NCI-H460 (cell line): Measurements from ENCODE around the gene IGLL5. TPM values are rescaled to one million over a fixed set of nuclear protein-coding genes. Genes with fewer than 3 reads are reported as not detected.
"Not testable (repeated sequence)": the region's sequence is repeated elsewhere in the genome, so short reads cannot be mapped to it uniquely, and the experiment has no call there.

ENCODE experiments used
- DNase-seq: peaks from one replicate; pipeline ENCODE4 v3.0.0-alpha.2; 2016; ENCODE audit warnings: low read depth; ENCODE audit errors: extremely low read depth
- total RNA-seq: library from RNA; depleted of rRNA; stranded (reverse); fragments of >200 nt; shearing (Covaris generic); gene quantifications from 2 replicates; pipeline ENCODE4 v1.2.3, GENCODE V29; 2014

Gene IGLL5
- total RNA-seq, 1 experiment from 2014 or later = not detected

DNA sequence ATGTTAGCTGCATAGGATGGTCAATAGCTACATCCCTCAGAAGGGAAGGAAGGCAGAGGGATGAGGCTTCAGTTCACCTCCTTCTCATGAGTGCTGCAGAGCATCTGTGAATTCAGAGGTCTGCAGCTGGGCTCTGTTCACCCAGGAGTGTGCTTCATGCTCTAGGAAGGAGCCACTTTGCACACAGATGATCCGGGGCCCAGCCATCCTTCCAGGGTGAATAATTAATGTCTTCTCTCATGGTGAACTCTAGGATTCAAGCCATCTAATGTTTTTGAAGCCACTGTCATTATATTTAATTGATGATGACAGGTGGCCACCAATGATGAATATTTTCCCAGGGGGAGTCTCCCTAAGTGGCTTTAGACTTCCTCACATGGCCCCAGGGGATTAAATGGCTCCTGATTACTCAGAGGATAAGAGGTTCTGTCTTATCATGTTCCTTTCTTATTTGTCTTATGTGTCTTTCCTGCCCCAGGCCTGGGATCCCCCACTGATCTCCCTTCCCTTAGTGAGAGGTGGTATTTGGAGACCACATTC is 10.9 kb downstream of the IGLL5 start:
- DNase-seq = not testable (repeated sequence)

DNA sequence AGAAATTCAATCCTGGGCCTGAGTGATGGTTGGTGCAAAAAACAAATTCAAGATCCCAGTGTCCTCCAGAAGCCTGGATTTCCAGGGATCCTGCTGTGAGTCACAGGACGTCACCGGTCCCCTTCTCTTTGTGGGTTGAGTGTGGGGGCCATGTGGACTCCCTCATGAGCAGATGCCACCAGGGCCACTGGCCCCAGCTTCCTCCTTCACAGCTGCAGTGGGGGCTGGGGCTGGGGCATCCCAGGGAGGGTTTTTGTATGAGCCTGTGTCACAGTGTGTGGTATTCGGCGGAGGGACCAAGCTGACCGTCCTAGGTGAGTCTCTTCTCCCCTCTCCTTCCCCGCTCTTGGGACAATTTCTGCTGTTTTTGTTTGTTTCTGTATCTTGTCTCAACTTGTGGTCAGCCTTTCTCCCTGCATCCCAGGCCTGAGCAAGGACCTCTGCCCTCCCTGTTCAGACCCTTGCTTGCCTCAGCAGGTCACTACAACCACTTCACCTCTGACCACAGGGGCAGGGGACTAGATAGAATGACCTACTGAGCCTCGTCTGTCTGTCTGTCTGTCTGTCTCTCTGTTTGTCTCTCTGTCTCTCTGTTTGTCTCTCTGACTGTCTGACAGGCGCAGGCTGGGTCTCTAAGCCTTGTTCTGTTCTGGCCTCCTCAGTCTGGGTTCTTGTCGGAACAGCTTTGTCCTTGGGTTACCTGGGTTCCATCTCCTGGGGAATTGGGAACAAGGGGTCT is 11.9 kb downstream of the IGLL5 start:
- not testable (repeated sequence) for DNase-seq

DNA sequence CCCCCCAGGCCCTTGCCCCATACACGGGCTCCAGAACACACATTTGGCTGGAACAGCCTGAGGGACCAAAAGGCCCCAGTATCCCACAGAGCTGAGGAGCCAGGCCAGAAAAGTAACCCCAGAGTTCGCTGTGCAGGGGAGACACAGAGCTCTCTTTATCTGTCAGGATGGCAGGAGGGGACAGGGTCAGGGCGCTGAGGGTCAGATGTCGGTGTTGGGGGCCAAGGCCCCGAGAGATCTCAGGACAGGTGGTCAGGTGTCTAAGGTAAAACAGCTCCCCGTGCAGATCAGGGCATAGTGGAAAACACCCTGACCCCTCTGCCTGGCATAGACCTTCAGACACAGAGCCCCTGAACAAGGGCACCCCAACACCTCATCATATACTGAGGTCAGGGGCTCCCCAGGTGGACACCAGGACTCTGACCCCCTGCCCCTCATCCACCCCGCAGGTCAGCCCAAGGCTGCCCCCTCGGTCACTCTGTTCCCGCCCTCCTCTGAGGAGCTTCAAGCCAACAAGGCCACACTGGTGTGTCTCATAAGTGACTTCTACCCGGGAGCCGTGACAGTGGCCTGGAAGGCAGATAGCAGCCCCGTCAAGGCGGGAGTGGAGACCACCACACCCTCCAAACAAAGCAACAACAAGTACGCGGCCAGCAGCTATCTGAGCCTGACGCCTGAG is 13.1 kb downstream of the IGLL5 start:
- DNase-seq = not testable (repeated sequence)

GRCh38 chr22:22901578-22902218 is 14.1 kb downstream of the IGLL5 start:
- no peak for DNase-seq

GRCh38 chr22:22902247-22903001 is 14.8 kb downstream of the IGLL5 start:
- DNase-seq = no peak

DNA sequence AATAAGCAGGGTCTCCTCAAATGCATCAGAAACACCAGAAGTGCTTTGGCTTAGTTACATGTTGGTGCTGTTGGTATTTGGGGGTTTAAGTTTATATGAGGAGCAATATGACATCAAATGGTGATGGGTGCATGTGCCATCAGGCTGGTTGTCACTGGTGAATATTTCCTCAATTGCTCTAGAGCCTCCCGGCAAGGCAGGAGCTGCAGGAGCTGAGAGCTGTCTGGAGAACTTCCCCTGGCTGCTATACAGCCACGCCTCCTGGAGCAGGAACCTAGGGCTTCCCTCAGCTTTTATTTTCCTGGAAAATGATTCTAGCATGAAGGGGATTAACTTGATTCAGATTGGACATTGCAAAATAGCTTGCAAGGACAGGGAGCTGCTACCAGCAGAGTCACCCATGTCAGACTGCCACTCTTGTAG is 15.8 kb downstream of the IGLL5 start:
- DNase-seq = no peak

DNA sequence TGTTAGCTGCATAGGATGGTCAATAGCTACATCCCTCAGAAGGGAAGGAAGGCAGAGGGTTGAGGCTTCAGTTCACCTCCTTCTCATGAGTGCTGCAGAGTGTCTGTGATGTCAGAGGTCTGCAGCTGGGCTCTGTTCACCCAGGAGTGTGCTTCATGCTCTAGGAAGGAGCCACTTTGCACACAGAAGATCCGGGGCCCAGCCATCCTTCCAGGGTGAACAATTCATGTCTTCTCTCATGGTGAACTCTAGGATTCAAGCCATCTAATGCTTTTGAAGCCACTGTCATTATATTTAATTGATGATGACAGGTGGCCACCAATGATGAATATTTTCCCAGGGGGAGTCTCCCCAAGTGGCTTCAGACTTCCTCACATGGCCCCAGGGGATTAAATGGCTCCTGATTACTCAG is 16.2 kb downstream of the IGLL5 start:
- not testable (repeated sequence) for DNase-seq

DNA sequence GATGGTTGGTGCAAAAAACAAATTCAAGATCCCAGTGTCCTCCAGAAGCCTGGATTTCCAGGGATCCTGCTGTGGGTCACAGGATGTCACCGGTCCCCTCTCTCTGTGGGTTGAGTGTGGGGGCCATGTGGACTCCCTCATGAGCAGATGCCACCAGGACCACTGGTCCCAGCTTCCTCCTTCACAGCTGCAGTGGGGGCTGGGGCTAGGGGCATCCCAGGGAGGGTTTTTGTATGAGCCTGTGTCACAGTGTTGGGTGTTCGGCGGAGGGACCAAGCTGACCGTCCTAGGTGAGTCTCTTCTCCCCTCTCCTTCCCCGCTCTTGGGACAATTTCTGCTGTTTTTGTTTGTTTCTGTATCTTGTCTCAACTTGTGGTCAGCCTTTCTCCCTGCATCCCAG is 17.1 kb downstream of the IGLL5 start:
- not testable (repeated sequence) for DNase-seq

DNA sequence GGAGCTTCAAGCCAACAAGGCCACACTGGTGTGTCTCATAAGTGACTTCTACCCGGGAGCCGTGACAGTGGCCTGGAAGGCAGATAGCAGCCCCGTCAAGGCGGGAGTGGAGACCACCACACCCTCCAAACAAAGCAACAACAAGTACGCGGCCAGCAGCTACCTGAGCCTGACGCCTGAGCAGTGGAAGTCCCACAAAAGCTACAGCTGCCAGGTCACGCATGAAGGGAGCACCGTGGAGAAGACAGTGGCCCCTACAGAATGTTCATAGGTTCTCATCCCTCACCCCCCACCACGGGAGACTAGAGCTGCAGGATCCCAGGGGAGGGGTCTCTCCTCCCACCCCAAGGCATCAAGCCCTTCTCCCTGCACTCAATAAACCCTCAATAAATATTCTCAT is 18.8 kb downstream of the IGLL5 start:
- DNase-seq = not testable (repeated sequence)

DNA sequence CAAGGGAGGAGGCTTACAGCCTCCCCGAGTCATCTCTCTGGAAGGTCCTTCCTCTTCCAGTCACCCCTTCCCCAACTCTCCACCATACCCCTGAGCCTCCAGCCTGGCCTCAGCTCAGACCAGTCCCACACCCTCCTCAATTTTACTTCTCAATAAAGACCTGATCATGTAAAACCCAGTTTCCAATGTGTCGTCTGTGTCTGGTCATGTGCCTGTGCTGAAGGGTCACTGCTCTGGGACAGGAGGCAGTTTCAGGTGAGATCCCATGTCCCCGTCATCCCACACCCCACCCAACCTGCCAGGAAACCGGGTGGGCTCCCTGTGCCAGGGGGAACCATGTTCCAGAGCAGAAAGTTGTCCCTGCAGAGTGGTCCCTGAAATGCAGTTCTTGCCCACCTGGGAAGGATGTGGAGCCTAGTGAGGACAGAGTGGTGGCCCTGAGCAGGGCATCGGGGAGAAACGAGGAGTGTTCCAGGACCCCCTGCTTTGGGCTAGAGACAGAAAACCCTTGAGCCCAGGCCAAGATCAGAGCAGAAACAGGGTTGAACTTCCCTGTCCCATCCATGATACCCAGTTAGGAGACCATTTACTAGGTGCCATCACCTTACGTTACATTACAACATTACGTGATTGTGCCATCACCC is 19.4 kb downstream of the IGLL5 start:
- DNase-seq = no peak

DNA sequence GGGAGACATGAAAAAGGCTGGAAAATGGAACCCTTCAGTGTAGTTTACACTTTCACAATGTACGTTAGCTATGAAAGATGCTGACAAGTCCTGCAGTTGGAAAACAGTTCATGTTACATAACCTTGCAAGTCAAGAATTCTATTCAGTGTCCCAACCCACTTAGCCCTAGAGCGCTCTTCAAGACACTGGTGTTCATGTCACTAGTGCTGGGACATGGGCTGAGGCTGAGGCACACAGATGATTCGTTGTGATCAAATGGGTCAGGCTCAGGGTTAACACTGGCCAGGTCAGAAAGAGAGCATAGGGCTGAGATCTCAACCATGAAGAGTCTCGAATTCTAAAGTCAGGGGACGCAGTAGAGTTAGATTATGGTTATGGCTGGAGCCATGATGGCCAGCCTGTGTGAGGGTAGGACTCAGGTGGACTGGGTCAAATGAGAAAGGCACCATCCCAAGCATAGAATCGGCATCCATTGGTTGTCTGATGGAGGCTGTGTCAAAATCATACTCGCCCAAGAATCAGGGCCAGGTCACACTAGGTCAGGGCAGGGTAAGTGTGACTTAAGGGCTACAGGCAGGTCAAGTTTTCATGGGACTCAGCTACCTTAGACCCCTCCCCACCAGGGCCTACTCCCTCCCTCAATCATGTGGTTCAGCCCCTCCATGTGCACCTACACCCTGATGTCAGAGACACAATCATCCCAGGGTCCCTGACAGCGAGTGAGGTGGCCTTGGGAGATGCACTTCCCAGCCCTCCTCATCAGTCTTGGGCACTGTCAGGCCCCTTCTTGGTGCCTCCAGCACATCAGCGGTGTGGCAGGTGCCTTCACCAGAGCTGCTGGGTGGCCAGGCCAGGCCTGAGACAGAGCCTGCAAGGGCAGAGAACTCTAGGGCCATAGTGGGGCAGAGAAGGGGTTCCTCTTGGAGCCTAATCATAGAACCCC is 20.2 kb downstream of the IGLL5 start:
- DNase-seq = no peak

DNA sequence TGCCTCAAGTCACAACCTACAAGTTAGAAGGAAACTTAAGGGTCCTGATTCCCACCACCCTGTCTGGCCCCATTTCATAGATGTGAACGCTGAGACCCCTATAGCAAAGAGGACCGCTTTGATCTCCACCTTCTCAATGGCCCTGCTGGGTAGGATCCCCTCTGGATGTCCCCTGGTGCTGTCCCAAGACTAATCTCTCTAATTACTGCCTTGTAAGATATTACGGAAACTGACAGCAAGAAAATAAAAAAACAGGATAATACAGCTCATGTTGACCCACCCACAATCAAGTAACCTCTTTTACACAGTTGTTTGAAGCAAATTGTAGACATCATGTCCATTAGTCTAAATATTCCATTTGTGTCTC is 20.9 kb downstream of the IGLL5 start:
- DNase-seq = no peak

- DNase-seq = no peak
Observed at GRCh38 chr22:22908941-22909604, 21.5 kb downstream of the IGLL5 start.

DNA sequence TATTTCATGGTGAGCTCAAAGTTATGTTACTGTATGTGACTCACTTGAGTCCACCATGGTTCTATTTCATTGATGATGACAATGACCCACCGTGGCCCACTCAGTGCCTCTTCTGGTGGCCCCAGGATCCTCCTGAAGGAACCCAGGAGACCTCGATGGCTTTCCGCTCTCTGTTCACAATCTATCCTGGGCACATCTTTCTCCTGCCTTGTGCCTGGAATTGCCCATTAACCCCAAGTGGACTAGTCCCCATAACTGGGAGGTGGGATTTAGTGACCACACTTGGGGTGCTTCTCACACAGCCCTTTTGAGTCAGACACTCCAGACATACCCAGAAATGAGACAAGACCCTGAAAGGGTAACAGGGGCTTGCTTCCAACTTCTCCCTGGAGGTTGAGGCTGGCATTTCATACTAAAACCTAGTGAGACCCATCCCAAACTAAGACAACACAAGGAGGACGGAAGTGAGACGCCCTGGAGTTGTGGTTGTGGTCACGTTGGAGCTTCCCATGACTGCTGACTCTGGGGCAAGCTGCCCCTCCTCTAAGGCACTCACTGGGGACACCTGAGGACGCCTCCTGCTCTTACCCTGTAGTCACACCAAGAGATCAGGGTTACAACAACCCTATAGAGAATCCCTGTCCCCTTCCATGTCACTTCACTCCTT is 22.1 kb downstream of the IGLL5 start:
- no peak for DNase-seq

DNA sequence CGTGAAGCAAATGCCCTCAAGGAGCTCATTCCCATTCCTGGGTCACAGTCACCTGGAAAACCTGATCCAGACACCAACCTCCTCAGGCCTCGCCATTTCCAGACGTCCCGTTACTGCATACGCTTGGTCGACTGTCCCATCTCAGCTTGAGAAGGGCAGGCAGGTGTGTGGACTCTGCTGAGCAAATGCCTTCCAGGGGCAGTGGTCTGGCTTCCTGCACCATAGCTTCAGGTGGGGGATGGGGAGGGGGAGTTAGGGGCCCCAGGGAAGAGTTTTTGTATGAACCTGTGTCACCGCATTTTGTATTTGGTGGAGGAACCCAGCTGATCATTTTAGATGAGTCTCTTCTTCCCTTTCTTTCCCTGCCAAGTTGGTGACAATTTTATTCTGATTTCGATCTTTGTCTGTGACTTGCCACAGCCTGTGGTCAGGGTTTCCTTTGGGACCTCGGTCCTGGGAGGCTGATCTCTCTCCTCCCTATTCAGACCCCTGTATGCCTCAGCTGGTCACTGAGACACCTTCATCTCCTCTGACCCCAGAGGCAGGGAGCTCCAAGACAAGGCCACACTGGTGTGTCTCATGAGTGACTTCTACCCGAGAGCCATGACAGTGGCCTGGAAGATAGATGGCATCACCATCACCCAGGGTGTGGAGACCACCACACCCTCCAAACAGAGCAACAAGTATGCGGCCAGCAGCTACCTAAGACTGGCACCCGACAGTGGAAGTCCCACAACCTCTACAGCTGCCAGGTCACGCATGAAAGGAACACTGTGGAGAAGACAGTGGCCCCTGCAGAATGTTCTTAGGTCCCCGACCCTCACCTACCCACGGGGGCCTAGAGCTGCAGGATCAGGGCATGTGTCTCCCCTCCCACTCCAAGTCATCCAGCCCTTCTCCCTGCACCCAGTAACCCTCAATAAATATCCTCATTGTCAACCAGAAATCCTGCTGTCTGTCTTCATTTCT is 22.9 kb downstream of the IGLL5 start:
- no peak for DNase-seq

- DNase-seq = no peak
Observed at GRCh38 chr22:22911327-22912134, 23.9 kb downstream of the IGLL5 start.
